Retina (tissue), 1 donor: Measurements from ENCODE around the gene FBLN1.
"Not testable (repeated sequence)": the region's sequence is repeated elsewhere in the genome, so short reads cannot be mapped to it uniquely, and the experiment has no call there.

Source experiments
- DNase-seq: peaks from one replicate; pipeline ENCODE4 v3.0.0-alpha.2; 2016

FBLN1 gene, protein sequence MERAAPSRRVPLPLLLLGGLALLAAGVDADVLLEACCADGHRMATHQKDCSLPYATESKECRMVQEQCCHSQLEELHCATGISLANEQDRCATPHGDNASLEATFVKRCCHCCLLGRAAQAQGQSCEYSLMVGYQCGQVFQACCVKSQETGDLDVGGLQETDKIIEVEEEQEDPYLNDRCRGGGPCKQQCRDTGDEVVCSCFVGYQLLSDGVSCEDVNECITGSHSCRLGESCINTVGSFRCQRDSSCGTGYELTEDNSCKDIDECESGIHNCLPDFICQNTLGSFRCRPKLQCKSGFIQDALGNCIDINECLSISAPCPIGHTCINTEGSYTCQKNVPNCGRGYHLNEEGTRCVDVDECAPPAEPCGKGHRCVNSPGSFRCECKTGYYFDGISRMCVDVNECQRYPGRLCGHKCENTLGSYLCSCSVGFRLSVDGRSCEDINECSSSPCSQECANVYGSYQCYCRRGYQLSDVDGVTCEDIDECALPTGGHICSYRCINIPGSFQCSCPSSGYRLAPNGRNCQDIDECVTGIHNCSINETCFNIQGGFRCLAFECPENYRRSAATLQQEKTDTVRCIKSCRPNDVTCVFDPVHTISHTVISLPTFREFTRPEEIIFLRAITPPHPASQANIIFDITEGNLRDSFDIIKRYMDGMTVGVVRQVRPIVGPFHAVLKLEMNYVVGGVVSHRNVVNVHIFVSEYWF

DNA sequence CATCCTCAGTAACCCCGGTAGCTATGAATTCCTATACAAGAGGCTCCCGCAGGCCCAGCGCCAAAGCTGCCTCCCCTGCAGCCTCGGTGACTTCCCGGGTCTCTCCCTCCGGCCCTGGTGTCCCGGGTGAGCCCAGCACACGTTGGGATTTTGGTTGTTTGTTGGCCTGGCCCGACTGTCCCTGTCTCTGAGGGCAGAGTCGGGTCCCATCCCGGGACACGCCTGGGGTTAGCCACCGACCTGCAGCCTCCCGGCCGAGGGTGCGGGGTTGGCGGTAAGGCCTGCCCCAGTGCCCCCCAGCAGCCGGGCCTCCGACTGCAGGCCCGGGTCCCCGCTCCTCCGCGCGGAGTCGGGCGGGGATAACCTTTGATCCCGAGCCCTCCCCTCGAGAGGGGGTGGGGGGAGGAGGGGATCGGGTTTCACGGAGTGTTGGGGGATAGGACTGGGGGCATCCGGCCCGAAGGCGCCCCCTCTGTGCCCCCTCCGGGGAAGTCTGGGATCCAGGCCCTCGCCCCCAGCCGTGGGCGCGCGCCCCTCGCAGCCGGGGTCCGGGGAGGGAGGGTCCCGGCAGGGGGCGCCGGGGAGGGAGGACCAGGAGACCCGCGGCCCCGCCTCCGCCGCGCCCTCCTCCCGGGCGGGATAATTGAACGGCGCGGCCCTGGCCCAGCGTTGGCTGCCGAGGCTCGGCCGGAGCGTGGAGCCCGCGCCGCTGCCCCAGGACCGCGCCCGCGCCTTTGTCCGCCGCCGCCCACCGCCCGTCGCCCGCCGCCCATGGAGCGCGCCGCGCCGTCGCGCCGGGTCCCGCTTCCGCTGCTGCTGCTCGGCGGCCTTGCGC is at the start of gene FBLN1:
FBLN1 (plus strand) TSS at position 669 of the 835 bp plus-strand sequence; CDS start at position 772, 103 bp downstream.
- peak; percentile 72 for DNase-seq

GRCh38 chr22:45453764-45454163 is 48.9 kb upstream of the FBLN1 start:
- DNase-seq, result no peak

DNA sequence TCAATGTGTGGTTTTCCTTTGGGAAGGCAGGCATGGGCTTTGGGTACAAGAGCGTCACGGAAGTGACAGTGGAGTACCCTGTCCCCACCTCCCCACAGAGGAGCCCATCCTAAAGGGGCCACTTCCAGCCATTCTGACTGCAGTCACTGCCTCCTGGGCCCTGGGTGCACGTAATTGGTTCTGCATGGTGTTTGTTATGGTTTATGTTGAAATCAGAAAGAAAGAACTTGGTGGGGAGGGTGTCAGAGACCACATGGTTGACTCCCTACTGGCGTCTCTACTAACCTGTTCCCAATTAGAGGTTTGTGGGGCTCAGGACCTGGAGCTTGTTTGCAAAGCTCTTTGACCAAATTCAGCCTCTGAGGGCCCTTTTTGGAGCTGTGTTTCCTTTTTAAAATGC is 48.4 kb upstream of the FBLN1 start:
- DNase-seq, result no peak

GRCh38 chr22:45455212-45455611 is 47.5 kb upstream of the FBLN1 start:
- DNase-seq, result no peak

DNA sequence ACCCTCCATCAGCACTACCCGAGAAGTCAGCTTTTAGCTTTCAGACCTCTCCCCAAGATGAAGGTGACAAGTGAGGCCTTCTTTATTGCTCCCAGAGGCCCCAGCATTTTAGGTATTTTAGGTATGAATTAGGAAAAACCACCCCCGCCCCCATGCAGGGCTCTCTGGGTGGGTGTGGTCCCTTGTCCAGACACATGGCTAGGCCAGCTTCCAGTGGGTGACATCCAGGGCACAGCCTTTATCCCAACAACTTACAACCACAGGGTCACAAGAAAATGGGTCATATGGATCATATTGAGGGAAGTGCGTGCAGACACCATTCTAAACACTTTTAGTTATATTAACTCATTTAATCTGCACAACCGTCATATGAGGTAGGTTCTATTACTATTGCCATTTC is 47.1 kb upstream of the FBLN1 start:
- DNase-seq, result no peak

- no peak for DNase-seq
Measured at GRCh38 chr22:45456811-45457210, 45.9 kb upstream of the FBLN1 start.

- no peak for DNase-seq
Measured at GRCh38 chr22:45458532-45458931, 44.2 kb upstream of the FBLN1 start.

GRCh38 chr22:45459235-45459634 is 43.4 kb upstream of the FBLN1 start:
- no peak for DNase-seq

- peak; percentile 36 for DNase-seq
Measured at GRCh38 chr22:45460288-45461109, 42.2 kb upstream of the FBLN1 start.

DNA sequence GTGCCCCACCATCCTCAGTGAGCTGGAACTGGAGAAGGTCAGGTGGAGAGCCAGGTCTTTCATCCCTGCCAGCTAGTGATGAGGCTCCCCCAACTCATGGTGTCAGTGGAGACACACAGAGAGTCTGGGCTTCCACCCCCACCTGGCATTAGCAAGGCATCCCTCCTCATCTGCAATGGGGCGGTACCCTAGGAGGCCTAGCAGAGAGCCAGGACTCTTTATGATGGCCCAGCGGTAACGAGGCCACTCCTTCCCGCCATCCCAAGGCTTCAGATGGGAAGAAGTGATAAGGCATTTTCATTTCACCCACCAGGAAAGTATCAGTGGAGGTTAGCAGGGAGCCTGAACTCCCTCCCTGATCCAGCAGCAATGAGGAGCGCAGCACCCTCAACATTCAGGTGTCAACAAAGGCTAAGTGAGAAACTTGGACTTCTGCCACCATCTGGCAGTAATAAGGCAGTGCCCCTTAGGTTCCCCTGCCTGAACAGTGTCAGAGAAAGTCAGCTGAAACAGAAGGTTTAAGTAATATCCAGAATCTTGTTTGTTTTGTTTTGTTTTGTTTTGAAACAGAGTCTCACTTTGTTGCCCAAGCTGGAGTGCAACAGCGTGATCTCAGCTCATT is 40.5 kb upstream of the FBLN1 start:
- DNase-seq, result no peak

DNA sequence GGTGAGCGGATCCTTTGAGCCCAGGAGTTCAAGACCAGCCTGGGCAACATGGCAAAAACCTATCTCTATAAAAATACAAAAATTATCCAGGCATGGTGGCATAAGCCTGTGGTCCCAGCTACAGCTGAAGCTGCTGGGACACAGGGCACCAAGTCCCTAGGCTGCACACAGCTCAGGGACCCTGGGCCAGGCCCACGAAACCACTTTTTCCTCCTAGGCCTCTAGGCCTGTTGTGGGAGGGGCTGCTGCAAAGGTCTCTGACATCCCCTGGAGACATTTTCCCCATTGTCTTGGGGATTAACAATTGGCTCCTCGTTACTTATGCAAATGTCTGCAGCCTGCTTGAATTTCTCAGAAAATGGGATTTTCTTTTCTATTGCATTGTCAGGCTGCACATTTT is 39.0 kb upstream of the FBLN1 start:
- DNase-seq, result not testable (repeated sequence)

DNA sequence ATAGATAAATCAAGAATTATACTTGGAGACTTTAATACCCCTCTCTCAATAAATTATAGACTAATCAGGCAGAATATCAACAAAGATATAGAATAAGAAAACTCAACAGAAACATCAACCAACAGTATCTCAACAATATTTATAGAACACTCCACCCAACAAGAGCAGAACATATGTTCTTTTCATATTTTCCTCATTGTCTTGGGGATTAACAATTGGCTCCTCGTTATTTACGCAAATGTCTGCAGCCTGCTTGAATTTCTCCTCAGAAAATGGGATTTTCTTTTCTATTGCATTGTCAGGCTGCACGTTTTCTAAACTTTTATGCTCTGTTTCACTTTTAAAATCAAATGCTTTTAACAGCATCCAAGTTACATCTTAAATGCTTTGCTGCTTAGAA is 37.0 kb upstream of the FBLN1 start:
- DNase-seq, result no peak

- no peak for DNase-seq
Measured at GRCh38 chr22:45468872-45469271, 33.8 kb upstream of the FBLN1 start.

- DNase-seq, result no peak
Measured at GRCh38 chr22:45469281-45470073, 33.2 kb upstream of the FBLN1 start.

GRCh38 chr22:45470871-45471270 is 31.8 kb upstream of the FBLN1 start:
- no peak for DNase-seq

DNA sequence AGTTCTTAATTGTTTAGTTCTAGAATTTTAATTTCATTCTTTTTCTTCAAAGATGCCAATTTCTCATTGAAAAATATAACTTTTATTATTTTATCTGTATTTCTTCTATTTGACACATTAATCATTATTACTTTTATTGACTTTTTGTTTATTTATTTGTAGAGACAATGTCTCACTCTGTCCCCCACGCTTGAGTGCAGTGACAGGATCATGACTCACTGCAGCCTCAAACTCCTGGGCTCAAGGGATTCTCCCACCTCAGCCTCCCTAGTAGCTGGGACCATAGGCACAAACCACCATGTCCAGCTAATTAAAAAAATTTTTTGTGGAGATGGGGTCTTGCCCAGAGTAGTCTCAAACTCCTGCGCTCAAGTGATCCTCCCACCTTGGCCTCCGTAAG is 30.3 kb upstream of the FBLN1 start:
- DNase-seq, result no peak

DNA sequence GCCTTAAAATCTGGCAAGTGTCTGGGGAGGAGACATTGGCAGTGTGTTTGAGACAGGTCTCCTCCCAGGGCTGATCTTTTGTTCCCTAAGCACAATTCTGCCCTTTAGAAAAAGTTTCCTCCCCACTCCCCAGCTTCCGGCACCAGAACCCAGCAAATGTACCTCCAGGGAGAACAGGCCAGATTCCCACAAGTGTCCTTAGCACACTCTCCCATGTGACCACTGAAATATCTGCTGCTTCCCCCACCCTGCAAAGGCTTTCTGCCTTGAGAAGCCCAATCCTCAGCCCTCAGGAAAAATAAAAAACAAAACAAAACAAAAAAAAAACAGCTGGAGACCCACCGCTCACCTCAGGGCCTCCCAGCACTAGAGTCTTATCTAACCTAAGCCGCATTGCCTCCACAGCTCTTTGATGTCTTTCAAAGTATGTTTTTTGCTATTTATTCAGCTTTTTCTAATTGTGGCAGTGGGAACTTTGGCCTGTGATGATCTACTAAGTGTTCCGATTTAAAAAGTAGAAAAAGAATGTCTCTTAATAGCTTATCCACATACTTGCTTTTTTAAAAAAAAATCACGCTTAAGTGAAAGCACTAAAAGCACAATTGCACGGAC is 29.0 kb upstream of the FBLN1 start:
- no peak for DNase-seq

GRCh38 chr22:45475063-45475747 is 27.5 kb upstream of the FBLN1 start:
- DNase-seq, result no peak

DNA sequence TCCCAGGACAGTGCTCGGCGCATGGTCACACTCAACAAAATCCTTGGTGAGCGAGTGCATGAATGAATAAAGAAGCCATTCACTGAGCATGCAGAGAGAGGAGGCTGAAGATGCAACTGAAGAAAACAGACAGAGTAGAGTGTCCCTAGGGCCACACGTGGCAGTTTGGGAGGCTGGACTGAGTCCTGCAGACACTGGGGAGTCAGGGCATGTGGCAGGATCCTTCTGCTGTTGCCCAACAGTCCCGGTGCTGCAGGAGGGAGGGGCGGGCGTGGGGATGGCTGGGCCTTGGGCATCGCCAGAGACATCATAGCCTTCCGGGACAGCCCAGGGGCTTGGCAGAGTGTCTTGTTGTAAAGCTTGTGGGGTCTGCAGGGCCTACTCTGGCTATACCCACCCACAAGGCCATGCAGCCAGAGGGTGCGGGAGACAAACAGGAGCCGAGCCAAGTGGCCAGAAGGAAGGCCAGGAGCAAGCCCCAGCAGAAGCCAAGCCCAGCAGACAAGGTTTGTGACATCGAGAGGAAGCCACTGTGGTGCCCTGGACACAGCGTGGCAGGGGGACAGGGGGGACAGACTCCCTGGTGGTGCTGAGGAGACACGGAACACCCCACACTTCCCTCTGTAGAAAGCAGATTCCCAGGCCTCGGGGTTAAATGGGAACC is 26.7 kb upstream of the FBLN1 start:
- no peak for DNase-seq

DNA sequence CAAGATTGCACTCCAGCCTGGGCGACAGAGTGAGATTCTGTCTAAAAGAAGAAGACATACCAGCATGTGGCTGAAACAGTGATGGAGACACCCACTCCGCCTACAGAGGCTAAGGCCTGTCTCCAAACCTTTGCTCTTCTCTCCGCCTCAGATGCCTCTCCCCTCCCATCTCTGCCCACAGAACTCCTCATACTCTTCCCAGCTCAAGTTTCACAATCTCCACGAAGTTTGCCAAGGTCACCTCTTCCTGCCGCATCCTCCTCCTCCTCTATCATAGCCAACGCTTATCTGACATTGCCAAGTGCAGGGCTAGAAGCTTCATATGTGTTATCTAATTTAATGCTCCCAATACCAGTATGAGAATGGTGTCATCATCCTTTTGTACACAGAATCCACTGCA is 25.9 kb upstream of the FBLN1 start:
- DNase-seq, result no peak
